Astrocyte (in vitro differentiated cells and primary cell): ENCODE results near the gene ARHGAP32.

ENCODE experiments used
- CTCF ChIP-seq: IDR thresholded peaks from 2 replicates; pipeline ENCODE4 v1.5.1; 2011; ENCODE audit warnings: low read depth, mild to moderate bottlenecking, inconsistent platforms, low read length, moderate library complexity; ENCODE audit not compliant: insufficient read depth
- EZH2 ChIP-seq: IDR thresholded peaks from 2 replicates; pipeline ENCODE4 v1.6.1; 2012; ENCODE audit warnings: mild to moderate bottlenecking, low read length, inconsistent platforms; ENCODE audit not compliant: insufficient read depth

GRCh38 chr11:128964463-128964930, 227.6 kb downstream of the ARHGAP32 start:
- TF ChIP-seq CTCF = no peak
- no peak for TF ChIP-seq EZH2
